ENCODE results near the gene SLC6A9.

The SLC6A9 gene

DNA sequence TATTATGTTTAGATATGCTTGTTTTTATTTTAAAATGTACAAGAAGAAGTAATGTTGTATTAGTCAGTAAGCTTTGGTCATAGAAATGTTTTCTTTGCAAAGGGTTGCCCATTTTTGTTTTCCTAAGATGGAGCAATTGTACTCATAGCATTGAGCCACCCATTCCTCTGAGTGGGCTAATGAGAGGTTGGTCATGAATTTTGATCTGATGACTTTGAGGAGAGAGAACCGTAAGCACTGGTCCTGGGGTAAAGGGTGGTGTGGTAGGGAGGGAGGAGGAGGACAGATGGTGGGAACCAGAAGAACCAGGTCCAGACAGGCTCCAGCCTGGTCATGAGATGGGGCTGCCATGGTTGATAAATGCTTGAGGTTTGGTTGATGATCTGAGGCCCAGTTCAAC lies 15.9 kb upstream of the SLC6A9 start:
- no peak for DNase-seq

DNA sequence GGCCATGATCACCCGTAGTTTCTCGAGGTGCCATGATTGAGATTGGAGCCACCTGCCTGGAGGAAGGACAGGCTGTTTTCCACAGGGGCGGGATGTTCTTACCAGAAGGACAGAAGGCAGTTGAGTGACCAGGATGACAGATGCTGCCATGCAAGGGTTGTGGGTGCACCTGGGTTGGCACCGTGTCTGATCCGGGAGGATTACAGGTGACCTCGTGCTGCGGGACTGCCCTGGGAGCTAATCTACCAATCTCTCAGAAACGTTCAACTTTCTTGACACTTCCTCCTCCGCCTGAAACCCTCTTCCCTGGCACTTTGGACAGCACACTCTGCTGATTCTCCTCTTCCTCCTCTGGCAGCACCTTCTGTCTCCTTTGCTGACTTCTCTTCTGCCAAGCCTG lies 13.8 kb upstream of the SLC6A9 start:
- DNase-seq = no peak

DNA sequence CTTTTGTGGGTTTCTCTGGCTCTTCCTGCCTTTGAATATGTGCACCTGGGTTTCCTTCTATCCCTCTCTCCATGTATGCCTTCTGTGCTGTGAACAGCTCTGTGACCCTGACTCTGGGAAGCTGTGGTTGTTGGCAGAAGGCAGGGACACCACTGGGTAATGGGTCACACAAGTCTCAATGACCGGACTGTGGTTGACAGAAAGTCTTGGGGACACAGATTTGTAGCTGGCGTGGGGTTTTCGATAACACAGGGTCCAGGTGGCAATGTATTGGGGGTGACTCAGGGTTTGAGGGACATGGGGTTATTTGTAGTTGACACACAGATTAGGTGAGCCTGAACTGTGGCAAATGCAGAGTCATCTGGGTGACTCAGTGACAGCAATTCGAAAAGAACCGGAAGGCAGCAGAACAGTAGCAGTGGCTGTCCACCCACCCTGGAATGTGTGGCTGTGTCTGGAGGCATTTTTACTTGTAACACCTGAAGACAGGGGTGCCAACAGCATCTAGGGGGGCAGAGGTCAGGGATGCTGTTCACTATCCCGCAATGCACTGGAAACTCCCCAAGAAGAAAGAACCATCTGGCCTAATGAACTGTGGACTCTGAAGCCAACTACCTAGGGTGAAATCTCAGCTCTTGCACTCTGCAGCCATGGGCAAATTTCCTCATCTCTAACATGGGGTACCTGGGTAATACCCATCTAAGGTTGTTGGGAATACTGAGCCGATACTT lies 13.0 kb upstream of the SLC6A9 start:
- DNase-seq = no peak

DNA sequence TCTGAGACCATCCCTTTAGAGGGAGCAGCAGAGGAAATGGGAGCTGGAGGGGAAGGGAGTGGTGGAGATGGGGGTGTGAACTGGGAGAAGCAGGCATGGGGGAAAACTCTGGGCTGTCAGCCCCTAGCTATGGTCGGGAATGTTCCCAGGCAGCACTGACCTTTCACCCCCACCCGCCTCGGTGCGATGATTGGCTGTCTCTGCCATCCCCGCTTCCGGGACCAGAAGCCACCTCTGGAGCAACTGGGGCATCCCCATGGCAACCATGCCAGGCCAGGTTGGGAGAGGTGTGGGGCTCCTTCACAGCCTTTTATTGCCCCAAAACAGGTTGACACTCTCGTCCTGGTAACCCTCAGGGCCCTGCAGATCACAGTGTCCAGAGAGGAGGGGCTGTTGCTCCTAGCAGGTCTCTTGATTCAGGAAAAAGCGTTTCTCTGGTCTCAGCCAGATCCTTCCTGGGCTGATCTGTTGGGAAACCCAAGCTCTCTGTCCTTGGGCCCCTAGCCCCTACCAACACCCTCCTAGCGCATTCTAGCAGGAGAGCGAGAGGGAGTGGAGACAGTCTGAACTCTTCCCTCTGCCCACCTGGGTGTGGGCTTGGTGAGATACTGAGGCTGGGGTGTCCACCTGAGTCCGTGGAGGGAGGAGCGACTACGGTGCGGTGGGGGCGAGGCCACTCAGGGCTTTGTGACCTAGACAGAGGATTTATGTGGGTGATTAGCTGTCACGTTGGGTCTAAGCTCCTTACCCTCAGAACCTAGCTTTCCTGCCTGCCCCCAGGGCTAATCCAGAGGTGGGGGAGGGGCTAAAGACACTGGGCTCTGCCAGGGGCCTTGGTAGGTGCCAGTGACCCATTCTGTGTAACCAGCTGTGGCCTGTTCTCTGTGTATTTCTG lies 12.2 kb upstream of the SLC6A9 start:
- no peak for DNase-seq

DNA sequence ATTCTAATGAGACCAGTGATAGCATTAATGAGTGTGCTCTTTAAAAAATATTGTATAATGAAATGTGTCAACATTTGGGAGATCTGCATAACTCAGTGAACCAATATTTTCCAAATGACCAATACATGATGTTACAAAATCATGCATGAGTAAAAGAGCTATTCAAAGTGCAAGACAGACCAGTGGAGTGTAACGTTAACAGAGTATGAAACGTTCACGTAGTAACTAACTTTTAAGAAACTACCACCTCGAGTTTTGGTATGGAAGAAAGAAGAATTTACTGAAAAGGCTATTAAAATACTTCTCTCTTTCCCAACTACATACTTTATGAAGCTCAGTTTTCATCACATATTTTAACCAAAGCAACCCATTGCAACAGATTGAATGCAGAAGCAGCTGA lies 9.6 kb upstream of the SLC6A9 start:
- DNase-seq = no peak

DNA sequence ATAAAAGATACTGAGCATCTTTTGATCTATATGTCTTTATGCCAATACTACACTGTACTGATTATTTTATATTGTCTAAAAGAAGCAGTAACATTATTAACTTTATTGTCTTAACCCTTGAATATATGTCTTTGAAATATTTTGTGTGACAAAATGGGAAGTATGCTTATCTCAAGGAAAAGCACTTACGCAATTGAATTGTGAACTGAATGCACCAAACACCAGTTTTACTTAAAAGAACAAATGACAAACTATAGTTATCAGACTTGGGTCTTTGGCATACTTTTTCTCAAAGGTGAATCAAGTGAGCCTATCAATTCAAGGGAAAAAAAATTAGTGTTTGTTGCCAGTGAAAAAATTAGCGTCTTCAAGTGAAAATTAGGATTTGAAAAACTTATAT lies 9.2 kb upstream of the SLC6A9 start:
- no peak for DNase-seq

DNA sequence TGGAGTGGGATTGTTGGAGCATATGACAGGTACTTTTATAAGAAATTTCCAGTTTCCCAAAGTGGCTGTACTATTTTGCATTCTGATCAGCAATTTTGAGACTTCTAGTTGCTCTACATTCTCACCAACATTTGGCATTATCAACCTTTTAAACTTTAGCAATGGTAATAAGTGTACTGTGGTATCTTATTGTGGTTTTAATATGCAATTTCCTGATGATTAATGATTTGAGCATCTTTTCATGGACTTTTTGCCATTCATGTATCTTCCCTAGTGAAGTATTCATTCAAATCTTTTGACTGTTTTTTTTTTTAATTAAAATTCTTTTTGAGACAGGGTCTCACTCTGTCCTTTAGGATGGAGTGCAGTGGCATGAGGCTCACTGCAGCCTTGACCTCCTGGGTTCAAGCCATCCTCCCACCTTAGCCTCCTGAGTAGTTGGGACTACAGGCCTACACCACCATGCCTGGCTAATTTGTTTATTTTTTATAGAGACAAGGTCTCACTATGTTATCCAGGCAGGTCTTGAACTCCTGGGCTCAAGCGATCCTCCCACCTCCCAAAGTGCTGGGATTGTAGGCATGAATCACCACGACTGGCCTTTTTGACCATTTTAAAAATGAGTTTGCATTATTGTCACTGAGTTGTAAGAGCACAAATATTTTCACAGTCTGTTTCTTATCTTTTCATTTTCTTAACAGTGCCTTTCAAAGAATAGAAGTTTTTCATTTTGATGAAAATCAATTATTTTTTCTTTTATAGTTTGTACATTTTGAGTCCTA lies 7.8 kb upstream of the SLC6A9 start:
- DNase-seq = no peak

DNA sequence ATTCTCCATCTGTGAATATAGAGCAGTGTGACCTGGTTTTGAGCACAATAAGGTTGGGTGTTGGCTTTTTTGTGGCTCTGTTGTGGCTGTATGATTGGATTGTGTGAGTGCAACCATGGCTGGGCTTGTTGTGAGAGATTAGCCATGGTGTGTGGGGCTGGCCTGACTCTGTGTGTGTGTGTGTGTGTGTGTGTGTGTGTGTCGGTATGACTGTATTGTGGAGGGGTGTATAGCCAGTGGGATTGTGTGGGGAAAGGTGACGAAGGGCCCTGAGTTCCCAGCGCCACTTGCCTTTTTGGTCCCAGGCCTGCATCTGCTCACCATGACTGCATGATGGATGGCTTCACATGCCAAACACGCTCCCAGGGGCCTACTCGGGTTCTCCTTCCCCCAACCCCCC lies 5.9 kb upstream of the SLC6A9 start:
- DNase-seq = no peak

DNA sequence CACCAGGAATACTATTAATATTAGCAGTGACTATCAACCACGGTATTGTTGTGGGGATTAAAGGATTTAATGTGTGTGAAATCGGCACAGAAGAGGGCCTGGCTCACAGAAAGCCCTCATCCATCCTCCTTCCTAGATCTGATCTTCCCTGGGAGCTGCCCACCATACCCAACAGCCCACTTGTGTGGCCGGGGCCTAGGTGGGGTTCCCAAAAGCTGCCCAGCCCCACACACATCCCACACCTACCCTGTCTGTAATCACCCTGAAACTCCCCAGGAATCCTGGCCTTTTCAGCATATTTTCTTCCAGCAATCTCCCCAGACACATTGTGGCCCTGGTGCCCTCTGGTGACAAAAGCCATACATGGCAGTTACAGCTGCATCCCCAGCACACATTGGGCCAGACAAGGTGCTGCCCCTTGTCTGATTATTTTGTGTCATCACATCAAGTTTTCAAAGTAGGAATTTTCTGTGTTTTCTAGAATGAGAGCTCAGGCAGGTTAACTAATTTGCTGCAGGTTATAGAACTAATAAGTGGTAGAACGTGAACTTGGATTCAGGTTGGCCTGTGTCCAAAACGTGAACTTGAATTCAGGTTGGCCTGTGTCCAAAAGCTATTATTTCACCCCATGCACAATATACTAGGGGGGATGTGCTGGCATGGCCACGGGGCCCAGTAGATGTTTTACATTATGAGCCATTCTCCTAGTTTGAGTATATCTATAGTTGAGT lies 5.3 kb upstream of the SLC6A9 start:
- DNase-seq = peak; percentile 71

DNA sequence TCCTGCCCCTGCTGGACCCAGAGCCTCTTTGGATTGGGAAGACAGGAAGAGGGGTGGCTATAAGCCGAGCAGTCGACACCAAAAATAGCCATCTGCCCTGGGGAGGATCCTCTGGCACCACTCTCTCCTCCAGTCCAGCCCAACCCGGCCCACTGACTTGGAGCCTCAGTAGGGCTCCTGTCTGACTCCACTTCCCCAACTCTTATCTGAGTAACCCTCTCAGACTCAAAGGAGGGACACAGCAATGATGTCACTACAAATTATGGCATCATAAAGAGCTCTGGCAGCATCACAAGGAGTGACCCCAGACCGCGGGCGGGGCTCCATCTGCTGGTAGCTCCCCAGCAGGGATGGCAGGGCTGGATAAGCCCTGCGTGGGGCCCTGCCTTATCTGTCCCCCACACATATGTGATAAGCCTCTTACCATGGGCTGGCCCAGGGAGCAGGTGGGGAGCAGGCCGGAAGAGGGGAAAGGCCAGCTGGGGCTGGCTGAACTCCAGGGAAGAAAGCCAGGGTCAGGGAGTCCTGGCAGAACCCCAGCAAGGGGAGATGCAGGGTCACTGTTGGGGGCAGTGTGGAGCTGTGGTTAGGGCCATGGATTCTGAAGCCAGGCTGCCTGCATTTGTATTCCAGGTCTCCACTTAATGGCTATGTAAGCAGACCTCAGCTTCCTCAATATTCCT lies 4.6 kb upstream of the SLC6A9 start:
- no peak for DNase-seq

DNA sequence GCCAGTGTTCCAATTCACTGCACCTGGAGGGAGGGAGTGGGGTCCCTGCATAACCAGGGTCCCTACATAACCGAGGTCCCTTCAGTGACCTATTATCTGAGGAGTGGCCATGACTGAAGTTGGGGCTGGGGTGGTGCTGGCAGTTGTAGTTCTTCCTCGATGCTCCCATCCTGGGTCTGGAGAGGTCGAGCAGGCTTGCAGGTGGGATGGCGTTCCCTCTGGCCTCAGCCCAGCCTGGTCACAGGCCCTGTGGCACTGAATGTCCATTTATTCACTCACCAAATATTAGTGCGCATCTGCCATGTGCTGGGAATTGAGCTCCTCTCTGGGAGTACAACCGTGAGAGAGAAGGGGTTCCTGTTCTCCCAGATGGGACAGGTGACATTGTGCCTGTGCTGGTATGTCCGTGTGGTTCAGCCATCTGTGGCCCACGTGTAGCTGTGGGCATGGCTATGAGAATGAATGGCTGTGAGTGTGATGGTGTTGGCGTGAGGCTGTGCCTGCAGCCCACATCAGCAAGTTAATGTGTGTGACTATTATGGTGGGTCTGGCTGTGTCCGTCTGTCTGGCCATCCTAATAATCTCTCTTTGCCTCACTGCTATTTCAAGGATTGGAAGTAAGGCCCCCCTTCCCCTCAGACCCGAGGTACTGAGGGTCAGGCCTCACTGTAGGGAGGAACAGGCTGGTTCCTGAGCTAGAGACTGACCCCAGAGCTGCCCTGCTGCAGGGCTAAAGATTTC lies 3.9 kb upstream of the SLC6A9 start:
- DNase-seq = no peak

DNA sequence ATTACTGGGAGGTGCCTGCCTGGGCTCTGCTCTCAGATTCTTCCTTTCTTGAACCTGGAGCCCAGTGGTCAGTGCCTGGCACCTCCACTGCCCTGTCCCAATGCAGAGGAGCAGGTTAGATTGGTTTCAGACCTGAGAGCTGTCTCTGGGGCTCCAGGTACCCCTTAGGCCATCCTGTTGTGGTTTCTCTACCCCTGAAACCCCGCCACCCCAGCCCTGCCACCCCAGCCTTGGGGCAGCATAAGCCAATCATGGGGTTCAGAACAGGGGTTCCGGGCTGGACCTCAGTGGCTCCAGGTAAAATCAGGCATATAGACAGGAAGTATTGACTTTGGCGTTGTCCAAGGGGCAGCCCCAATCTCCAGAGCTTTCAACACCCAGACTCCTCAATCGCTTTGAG lies 3.2 kb upstream of the SLC6A9 start:
- no peak for DNase-seq

DNA sequence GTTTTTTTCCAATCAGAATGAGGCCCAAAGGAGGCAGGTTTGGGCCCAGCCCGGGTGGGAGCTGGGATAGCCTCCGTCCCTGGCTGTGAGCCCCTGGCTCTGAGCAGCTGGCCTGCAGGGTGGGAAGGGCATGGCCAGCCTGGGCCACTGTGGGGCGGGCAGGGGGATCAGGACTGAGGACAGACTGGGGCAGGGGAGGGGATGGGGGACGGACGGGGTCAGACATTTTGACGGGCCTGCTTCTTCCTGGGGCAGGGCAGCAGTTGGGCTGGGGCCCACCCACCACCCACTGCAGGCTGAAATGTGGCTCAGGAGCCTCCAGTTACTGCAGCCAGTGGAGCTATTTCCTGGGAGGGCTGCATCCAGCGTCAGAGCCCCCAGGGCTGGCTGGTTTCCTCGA lies 2.5 kb upstream of the SLC6A9 start:
- no peak for DNase-seq

DNA sequence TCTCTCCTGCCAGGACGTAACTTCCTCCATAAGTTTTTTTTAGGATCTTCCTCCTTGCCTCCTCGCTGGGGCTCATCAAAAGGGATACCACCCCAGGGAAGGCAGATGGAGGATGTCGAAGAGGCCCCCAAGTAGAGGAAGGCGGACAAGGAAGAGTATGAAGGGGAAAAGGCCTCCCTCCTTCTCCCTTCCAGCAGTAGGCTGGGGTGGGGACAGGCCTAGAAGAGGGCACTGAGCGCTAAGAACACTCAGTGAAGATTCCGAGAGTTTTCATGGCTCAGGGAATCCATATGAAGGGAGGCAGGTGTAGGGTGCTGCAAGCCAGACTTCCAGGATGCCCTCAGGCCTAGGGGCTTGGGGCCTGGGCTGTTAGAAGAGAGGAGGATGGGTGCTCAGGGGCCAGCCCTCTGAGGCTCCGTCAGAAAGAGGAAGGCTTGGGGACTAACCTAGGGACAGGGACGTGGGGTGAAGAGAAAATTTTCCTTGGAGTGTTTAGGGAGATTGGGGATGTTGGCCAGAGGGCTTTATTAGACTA lies 1.8 kb upstream of the SLC6A9 start:
- no peak for DNase-seq

DNA sequence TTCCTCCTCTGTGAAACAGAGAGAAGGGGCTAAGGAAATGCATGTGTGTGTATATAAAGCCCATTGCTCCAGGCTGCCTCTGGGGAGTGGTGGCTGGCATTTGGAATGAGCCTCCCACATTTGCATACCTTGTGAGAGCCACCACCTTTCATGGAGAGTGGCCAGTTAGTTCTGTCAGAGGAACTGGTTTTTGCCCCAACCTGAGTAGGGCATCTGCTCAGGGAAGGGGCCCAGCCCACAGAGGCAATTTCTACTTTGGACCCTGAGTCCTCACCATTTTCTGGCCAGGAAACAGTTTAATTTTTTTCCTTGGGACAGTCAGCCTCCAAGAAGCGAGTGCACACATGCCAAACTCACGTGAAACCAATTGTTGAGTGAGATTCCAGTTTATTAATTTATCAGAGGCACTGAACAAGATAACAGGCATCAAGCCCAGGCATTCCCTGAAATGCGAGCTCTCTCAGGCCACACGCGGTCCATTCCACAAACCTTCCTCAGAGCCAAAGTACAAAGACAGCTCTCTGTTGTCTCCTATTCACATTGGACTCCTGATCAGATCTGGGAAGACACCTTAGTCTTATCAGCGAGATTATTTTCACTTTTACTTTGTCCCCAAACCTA lies 1.0 kb upstream of the SLC6A9 start:
- DNase-seq = no peak

DNA sequence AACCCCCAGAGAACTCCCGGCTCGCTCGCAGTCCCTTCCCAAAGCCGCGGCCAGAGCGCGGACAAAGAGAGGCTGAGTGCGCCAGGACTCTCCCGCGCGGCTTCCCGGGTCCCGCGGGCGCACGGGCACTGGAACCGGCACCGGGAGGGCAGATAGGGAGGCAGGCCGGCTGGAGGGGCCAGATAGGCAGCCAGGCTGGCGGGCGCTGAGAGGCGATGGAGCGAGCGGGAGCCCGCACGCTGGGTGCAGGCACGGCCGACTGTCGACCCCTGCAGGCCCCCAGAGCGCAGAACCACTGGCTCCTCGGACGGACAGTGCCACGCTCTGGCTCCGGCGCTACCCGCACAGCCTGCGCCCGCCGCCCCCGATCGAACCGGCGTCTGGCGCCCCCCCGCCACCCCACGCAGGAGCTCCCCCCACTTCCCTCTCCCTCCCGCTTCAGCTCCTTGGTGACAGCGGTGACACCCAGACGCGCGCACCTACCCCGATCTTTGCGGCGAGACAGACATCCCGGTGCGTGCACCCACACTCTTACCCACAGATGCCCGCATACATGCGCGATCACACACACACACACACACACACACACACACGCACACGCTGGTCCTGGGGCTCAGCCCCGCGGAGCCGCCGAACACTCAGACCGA lies 534 bp downstream of the SLC6A9 start:
- DNase-seq = peak; percentile 74

DNA sequence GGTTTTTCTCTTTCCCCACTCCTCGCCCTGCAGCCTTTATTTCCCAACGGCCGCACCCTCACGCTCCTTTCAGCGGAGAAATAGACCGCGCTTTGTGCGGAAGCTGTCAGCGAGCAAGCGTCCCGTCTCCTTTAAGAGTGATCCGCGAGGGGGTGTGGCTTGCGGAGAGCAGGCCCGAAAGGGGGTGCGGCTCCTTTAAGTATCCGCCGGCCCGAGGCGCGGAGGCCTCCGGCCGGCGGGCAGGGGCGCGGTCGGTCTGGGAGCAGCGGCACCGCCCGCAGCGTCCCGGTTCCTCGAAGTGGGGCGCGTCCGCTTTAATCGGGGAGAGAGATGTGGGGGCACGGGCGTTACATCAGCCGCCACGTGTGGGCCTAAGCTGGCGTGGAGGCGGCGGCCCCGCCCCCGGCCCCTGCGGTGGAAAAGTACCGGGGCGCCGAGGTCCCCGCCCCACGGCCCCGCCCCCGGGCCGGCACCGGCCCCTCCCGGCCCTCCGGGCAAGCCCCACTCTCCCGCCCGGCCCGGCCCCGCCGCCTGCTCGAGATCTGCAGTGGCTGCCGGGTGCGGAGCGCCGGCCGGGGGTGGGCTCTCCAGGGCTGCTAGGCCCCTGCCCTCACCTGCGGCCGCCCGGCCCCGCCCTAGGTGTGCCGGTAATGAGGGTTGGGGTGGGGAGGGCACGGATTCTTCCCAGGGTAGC lies 1.2 kb downstream of the SLC6A9 start:
- DNase-seq = peak; percentile 91

DNA sequence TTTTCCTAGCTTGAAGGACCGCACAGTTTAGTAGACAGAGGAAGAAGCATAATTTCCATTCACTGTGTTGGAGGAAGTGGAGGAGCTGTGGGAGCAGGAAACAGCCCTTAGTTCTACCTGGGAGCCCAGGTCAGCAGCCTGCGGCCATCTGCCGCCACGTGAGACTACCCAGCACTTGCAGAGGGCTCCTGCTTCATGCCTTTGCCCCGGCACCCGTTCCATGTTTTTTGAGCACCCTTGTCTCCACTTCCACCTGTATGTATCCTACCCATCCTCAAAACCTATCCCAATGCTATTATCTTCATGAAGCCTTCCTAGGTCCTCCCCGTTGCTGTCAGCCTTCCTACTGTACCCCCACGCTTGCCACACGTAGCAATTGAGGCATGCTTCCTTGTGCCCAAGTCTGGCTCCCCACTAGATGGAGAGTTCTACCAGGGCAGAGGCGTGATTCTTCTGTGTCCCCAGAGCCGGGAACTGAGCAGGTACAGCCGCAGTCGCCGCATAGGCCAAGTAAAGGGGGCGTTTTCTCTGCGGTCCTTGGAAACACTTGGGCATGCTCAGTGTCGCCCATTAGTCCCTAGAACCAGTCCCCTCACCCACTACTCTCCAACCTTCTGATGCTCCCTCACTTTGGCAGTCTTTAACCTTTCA lies 1.9 kb downstream of the SLC6A9 start:
- DNase-seq = no peak

DNA sequence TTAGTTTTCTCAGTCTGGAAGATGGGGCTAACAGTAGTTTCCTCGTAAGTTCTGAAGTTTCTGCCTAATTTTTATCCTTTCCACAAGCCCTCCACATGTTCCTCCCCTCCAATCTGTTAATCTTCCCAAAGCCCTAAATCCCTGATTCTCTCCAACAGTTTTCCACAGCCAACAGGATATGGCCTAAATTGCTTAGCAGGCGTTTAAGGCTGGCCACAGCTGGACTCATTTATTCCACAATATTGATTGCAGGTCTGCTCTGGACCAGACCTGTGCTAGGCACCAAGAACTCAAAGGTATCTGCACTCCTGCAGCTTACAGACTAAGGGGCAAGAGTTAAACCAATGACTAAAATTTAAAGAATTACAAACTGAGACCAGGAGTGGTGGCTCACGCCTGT lies 3.9 kb downstream of the SLC6A9 start:
- DNase-seq = no peak
